Measurements from ENCODE around the gene MGARP.

Gene MGARP

DNA sequence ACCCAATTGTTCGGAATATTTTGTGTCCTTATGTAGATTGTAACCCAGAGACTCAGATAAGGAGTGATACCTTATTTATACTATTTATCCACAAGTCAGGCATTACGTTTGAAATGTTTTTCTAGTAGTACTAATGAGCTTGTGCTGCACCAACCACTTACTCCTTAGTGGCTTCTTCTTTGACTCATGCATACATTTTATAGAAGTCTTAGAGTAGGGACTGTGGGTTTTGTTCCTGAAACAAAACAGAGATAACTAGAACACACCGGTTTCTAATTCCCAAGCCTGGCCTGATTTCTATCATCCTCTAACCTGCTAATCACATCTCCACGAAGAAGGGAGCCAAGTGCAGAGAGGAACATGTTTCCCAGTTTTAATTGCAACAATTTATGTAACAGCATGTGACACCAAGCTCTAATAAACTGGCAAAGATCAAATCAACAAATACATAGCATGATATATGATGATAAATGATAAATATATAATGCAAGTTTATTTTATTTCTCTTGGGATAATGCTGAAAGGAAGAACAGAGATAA, 32.3 kb downstream of the MGARP start:
- Histone ChIP-seq H3K9ac (ENCODE audit: low read length) (no peak overlapping the region), H2BK12ac (ENCODE audit: low read length) (no peak overlapping the region), H3K79me2 (ENCODE audit: control insufficient read depth, insufficient read depth, low read length, poor library complexity) (no peaks in the 10 kb centered on the region), H2BK120ac (ENCODE audit: insufficient read depth, low read length, poor library complexity) (no peak overlapping the region), H3K27me3 (ENCODE audit: insufficient read depth, low read length) (no peaks in the 10 kb centered on the region), H3K36me3 (ENCODE audit: control insufficient read depth in 1 of 2, insufficient read depth in 2 of 2, low read length in 2 of 2) (no peaks in the 10 kb centered on the region), H4K8ac (ENCODE audit: low read depth, low read length) (no peak overlapping the region), H3K4me1 (ENCODE audit: control insufficient read depth in 1 of 2, insufficient read depth in 2 of 2, low read length in 2 of 2) (peaks cover 0 to 1% of the 10 kb centered on the region in 2 experiments), H3K18ac (ENCODE audit: low read length) (no peak overlapping the region), H3K4ac (ENCODE audit: low read depth, low read length) (no peak overlapping the region), H2AFZ (ENCODE audit: insufficient read depth, low read length, poor library complexity) (no peak overlapping the region), H3K4me3 (ENCODE audit: low read depth, low read length) (no peak overlapping the region), H3K79me1 (ENCODE audit: low read length) (no peaks in the 10 kb centered on the region), H3K27ac (ENCODE audit: low read depth, low read length) (no peak overlapping the region), H3K9me3 (ENCODE audit: insufficient read depth, low read depth, low read length) (no peaks in the 10 kb centered on the region), H2AK5ac (ENCODE audit: low read length) (no peak overlapping the region), H3K14ac (ENCODE audit: low read length) (no peak overlapping the region), H2BK5ac (ENCODE audit: low read depth, low read length, poor library complexity) (no peak overlapping the region), H3K4me2 (ENCODE audit: low read length) (no peak overlapping the region), H4K91ac (ENCODE audit: low read depth, low read length) (no peak overlapping the region), H3K23ac (ENCODE audit: low read length) (no peak overlapping the region), H4K12ac (ENCODE audit: low read depth, low read length) (no peak overlapping the region)
- no peak for DNase-seq
- no CpG with 5 or more reads among the region's 4 CpGs for WGBS (ENCODE audit: extremely low coverage, insufficient coverage, insufficient read length)

DNA sequence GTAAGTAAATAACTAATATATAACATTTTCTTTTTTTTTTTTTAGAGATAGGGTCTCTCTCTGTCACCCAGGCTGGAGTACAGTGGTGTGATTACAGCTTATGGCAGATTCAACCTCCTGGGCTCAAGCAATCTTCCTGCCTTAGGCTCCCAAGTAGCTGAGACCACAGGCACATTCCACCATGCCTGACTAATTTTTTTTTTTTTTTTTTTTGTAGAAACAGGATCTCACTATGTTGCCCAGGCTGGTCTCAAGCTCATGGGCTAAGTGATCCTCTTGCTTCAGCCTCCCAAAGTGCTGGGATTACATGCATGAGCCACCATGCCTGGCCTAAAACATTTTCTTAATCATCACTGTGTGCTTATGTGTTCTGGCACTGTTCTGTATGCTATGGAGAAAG, 32.8 kb downstream of the MGARP start:
- Histone ChIP-seq H2AK5ac (ENCODE audit: low read length) (no peak overlapping the region), H3K4me2 (ENCODE audit: low read length) (no peak overlapping the region), H3K4ac (ENCODE audit: low read depth, low read length) (no peak overlapping the region), H2BK5ac (ENCODE audit: low read depth, low read length, poor library complexity) (no peak overlapping the region), H3K14ac (ENCODE audit: low read length) (no peak overlapping the region), H3K23ac (ENCODE audit: low read length) (no peak overlapping the region), H3K79me2 (ENCODE audit: control insufficient read depth, insufficient read depth, low read length, poor library complexity) (no peaks in the 10 kb centered on the region), H3K18ac (ENCODE audit: low read length) (no peak overlapping the region), H3K79me1 (ENCODE audit: low read length) (no peaks in the 10 kb centered on the region), H3K4me1 (ENCODE audit: control insufficient read depth in 1 of 2, insufficient read depth in 2 of 2, low read length in 2 of 2) (peaks cover 0 to 1% of the 10 kb centered on the region in 2 experiments), H4K8ac (ENCODE audit: low read depth, low read length) (no peak overlapping the region), H2AFZ (ENCODE audit: insufficient read depth, low read length, poor library complexity) (no peak overlapping the region), H3K27me3 (ENCODE audit: insufficient read depth, low read length) (no peaks in the 10 kb centered on the region), H4K91ac (ENCODE audit: low read depth, low read length) (no peak overlapping the region), H2BK12ac (ENCODE audit: low read length) (no peak overlapping the region), H3K9ac (ENCODE audit: low read length) (no peak overlapping the region), H3K4me3 (ENCODE audit: low read depth, low read length) (no peak overlapping the region), H4K12ac (ENCODE audit: low read depth, low read length) (no peak overlapping the region), H2BK120ac (ENCODE audit: insufficient read depth, low read length, poor library complexity) (no peak overlapping the region), H3K27ac (ENCODE audit: low read depth, low read length) (no peak overlapping the region), H3K9me3 (ENCODE audit: insufficient read depth, low read depth, low read length) (no peaks in the 10 kb centered on the region), H3K36me3 (ENCODE audit: control insufficient read depth in 1 of 2, insufficient read depth in 2 of 2, low read length in 2 of 2) (no peaks in the 10 kb centered on the region)
- DNase-seq: peak; percentile 66 to 73

DNA sequence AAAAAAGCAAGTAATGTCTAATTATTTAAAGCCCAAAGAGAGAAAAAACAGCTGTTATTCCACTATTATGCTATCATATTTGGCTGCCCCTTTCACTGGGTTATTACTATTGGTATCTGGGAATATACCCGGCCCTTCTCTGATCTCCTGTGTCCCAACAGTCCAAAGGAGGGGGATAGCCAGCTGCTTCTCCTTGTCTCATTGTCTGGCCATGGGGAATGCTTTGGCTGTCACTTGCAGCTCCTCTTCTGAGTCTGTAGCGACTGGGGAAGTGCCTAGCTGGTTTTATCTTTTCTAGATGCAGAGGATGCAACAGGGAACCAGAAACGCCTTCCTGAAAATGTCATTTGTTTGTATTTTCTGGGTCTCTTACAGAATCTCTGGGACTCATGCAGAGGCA, 33.9 kb downstream of the MGARP start:
- Histone ChIP-seq H2AK5ac (ENCODE audit: low read length) (no peak overlapping the region), H3K9ac (ENCODE audit: low read length) (no peak overlapping the region), H3K4ac (ENCODE audit: low read depth, low read length) (no peak overlapping the region), H3K4me2 (ENCODE audit: low read length) (no peak overlapping the region), H4K8ac (ENCODE audit: low read depth, low read length) (no peak overlapping the region), H3K4me3 (ENCODE audit: low read depth, low read length) (no peak overlapping the region), H3K23ac (ENCODE audit: low read length) (no peak overlapping the region), H2BK120ac (ENCODE audit: insufficient read depth, low read length, poor library complexity) (no peak overlapping the region), H3K14ac (ENCODE audit: low read length) (no peak overlapping the region), H3K27ac (ENCODE audit: low read depth, low read length) (no peak overlapping the region), H2BK5ac (ENCODE audit: low read depth, low read length, poor library complexity) (no peak overlapping the region), H2BK12ac (ENCODE audit: low read length) (no peak overlapping the region), H3K9me3 (ENCODE audit: insufficient read depth, low read depth, low read length) (no peaks in the 10 kb centered on the region), H3K18ac (ENCODE audit: low read length) (no peak overlapping the region), H3K27me3 (ENCODE audit: insufficient read depth, low read length) (no peaks in the 10 kb centered on the region), H3K4me1 (ENCODE audit: control insufficient read depth in 1 of 2, insufficient read depth in 2 of 2, low read length in 2 of 2) (peaks cover 0 to 1% of the 10 kb centered on the region in 2 experiments), H2AFZ (ENCODE audit: insufficient read depth, low read length, poor library complexity) (no peak overlapping the region), H4K91ac (ENCODE audit: low read depth, low read length) (no peak overlapping the region), H3K36me3 (ENCODE audit: control insufficient read depth in 1 of 2, insufficient read depth in 2 of 2, low read length in 2 of 2) (no peaks in the 10 kb centered on the region), H4K12ac (ENCODE audit: low read depth, low read length) (no peak overlapping the region), H3K79me1 (ENCODE audit: low read length) (no peaks in the 10 kb centered on the region), H3K79me2 (ENCODE audit: control insufficient read depth, insufficient read depth, low read length, poor library complexity) (no peaks in the 10 kb centered on the region)
- DNase-seq: no peak
- no CpG with 5 or more reads among the region's 3 CpGs for WGBS (ENCODE audit: extremely low coverage, insufficient coverage, insufficient read length)

DNA sequence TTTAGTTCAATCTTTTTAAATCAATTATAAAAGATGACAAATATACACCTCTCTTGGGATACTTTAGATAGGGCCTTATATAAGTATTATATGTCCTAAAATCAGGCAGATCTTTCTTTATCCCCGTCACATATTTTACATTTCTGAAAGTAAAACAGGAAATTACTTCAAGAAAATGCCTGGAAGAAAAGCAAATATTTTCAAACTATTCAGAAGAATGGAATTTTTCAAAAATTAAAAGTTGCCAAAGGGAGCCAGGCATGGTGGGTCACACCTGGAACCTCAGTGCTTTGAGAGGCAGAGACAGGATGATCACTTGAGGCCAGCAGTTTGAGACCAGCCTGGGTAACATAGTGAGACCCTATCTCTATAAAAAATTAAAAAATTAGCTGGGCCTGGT, 34.4 kb downstream of the MGARP start:
- no peak overlapping the region for H2BK12ac ChIP-seq (ENCODE audit: low read length)
- DNase-seq: peak; percentile 47 to 82
- no peaks in the 10 kb centered on the region for H3K9me3 ChIP-seq (ENCODE audit: insufficient read depth, low read depth, low read length)
- H3K9ac ChIP-seq (ENCODE audit: low read length): no peak overlapping the region
- H4K12ac ChIP-seq (ENCODE audit: low read depth, low read length): no peak overlapping the region
- no peak overlapping the region for H3K18ac ChIP-seq (ENCODE audit: low read length)
- no peaks in the 10 kb centered on the region for H3K27me3 ChIP-seq (ENCODE audit: insufficient read depth, low read length)
- H3K14ac ChIP-seq (ENCODE audit: low read length): no peak overlapping the region
- H2AK5ac ChIP-seq (ENCODE audit: low read length): no peak overlapping the region
- no peak overlapping the region for H3K4me3 ChIP-seq (ENCODE audit: low read depth, low read length)
- no peaks in the 10 kb centered on the region for H3K79me1 ChIP-seq (ENCODE audit: low read length)
- H3K4me1 ChIP-seq (ENCODE audit: control insufficient read depth in 1 of 2, insufficient read depth in 2 of 2, low read length in 2 of 2): peaks cover 0 to 1% of the 10 kb centered on the region in 2 experiments
- H4K8ac ChIP-seq (ENCODE audit: low read depth, low read length): no peak overlapping the region
- H2BK120ac ChIP-seq (ENCODE audit: insufficient read depth, low read length, poor library complexity): no peak overlapping the region
- H3K79me2 ChIP-seq (ENCODE audit: control insufficient read depth, insufficient read depth, low read length, poor library complexity): no peaks in the 10 kb centered on the region
- H2AFZ ChIP-seq (ENCODE audit: insufficient read depth, low read length, poor library complexity): no peak overlapping the region
- H3K36me3 ChIP-seq (ENCODE audit: control insufficient read depth in 1 of 2, insufficient read depth in 2 of 2, low read length in 2 of 2): no peaks in the 10 kb centered on the region
- H3K4me2 ChIP-seq (ENCODE audit: low read length): no peak overlapping the region
- no peak overlapping the region for H3K4ac ChIP-seq (ENCODE audit: low read depth, low read length)
- no peak overlapping the region for H3K23ac ChIP-seq (ENCODE audit: low read length)
- no CpG with 5 or more reads among the region's 1 CpG for WGBS (ENCODE audit: extremely low coverage, insufficient coverage, insufficient read length)
- no peak overlapping the region for H4K91ac ChIP-seq (ENCODE audit: low read depth, low read length)
- H3K27ac ChIP-seq (ENCODE audit: low read depth, low read length): no peak overlapping the region
- no peak overlapping the region for H2BK5ac ChIP-seq (ENCODE audit: low read depth, low read length, poor library complexity)

Measured in trophoblast cell (in vitro differentiated cells and primary cell).